Activated CD4-positive, alpha-beta T cell treated with anti-CD3 and anti-CD28 coated beads for 24 hours (primary cell): ENCODE data around the gene OLFM2.
"Not testable (repeated sequence)": the region's sequence is repeated elsewhere in the genome, so short reads cannot be mapped to it uniquely, and the experiment has no call there.

Experiments used
- DNase-seq, 2 donors: peaks; one replicate each; pipeline ENCODE4 v3.0.0-alpha.2; 2020; ENCODE audit warnings: low read depth in 2 of 2

OLFM2 gene

GRCh38 chr19:9941671-9942070 is 5.4 kb upstream of the OLFM2 start:
- DNase-seq: no peak

GRCh38 chr19:9941231-9941630 is 4.9 kb upstream of the OLFM2 start:
- no peak for DNase-seq

GRCh38 chr19:9940778-9941177 is 4.5 kb upstream of the OLFM2 start:
- DNase-seq: no peak

GRCh38 chr19:9939301-9939913 is 3.1 kb upstream of the OLFM2 start:
- no peak for DNase-seq

- DNase-seq: no peak
Measured at GRCh38 chr19:9937001-9937411, 691 bp upstream of the OLFM2 start.

GRCh38 chr19:9935506-9936325 is 599 bp downstream of the OLFM2 start:
- DNase-seq: no peak

- DNase-seq: peak; percentile 83 to 87
Measured at GRCh38 chr19:9934132-9934950, 2.0 kb downstream of the OLFM2 start.

GRCh38 chr19:9932835-9933234 is 3.5 kb downstream of the OLFM2 start:
- no peak for DNase-seq

- no peak for DNase-seq
Measured at GRCh38 chr19:9931629-9932028, 4.7 kb downstream of the OLFM2 start.

GRCh38 chr19:9923440-9923839 is 12.9 kb downstream of the OLFM2 start:
- DNase-seq: no peak

- DNase-seq: not testable (repeated sequence)
Measured at GRCh38 chr19:9922782-9923379, 13.4 kb downstream of the OLFM2 start.

GRCh38 chr19:9917321-9917720 is 19.0 kb downstream of the OLFM2 start:
- no peak for DNase-seq

GRCh38 chr19:9916719-9917118 is 19.6 kb downstream of the OLFM2 start:
- DNase-seq: no peak

- peak; percentile 66 to 79 for DNase-seq
Measured at GRCh38 chr19:9914315-9915207, 21.8 kb downstream of the OLFM2 start.

- no peak for DNase-seq
Measured at GRCh38 chr19:9914001-9914314, 22.4 kb downstream of the OLFM2 start.

- DNase-seq: no peak
Measured at GRCh38 chr19:9913237-9914000, 22.9 kb downstream of the OLFM2 start.

- DNase-seq: no peak
Measured at GRCh38 chr19:9912551-9913236, 23.6 kb downstream of the OLFM2 start.

GRCh38 chr19:9911524-9912185 is 24.7 kb downstream of the OLFM2 start:
- no peak for DNase-seq

GRCh38 chr19:9910625-9911024 is 25.7 kb downstream of the OLFM2 start:
- no peak for DNase-seq
